Measurements from ENCODE around the gene DNAJC1. TPM values are rescaled to one million over a fixed set of nuclear protein-coding genes. Genes with fewer than 3 reads are reported as not detected.
"Not testable (repeated sequence)": the region's sequence is repeated elsewhere in the genome, so short reads cannot be mapped to it uniquely, and the experiment has no call there.

The DNAJC1 gene
- total RNA-seq, 1 donor from 2014 or later = 40.4 TPM

DNA sequence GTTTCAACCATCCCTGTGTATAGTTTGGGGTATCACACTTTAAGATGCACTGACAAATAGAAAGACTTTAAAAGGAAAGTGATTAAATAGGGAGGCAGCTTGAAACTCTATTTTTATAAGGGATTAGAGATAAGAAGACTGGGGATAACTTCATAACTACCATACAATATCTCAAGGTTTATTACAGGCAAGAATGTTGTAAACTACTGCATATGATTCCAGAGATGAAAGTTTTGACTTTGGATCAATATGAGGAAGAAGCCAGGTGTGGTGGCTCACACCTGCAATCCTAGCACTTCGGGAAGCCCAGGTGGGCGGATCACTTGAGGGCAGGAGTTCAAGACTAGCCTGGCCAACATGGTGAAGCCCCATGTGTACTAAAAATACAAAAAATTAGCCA, 96.1 kb downstream of the DNAJC1 start:
- DNase-seq (ENCODE audit: low spot score) = no peak

DNA sequence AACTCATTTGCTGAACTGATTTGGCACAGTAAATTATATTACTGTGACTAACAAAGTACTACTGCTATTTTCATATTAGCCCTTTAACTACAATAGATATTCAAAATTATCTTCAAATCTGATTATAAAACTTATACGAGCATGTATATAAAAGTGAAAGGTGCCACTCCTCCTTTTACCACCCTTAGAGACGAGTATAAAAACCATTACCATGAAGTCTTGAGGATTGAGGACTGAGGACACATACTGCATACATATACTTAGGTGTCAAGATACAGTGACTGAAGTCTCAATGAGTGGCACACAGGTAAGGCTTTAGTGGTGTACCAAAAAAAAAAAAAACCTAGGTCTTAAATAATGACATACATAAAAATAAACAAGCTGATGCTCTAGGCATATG, 98.6 kb downstream of the DNAJC1 start:
- no peak for DNase-seq (ENCODE audit: low spot score)

- DNase-seq (ENCODE audit: low spot score) = no peak
Measured at GRCh38 chr10:21899736-21900135, 103.8 kb downstream of the DNAJC1 start.

DNA sequence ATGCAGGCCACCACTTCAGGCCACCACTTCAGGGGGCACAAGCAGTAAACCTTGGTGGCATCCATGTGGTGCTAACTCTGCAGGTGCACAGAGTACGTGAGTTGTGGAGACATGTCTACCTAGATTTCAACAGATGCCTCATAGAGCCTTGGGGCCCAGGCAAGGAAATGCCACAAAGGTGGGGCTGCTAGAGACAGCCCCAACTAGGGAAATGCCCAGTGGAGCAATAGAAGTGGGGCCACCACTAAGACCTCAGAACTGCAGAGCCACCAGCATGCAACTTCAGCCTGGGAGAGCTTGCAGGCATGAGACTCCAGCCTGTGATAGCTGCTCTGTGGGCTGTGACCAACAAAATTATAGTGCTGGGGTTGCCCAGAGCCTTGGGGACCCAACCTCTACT, 107.6 kb downstream of the DNAJC1 start:
- no peak for DNase-seq (ENCODE audit: low spot score)

GRCh38 chr10:21894648-21895342, 108.7 kb downstream of the DNAJC1 start:
- no peak for DNase-seq (ENCODE audit: low spot score)

- DNase-seq (ENCODE audit: low spot score) = no peak
Measured at GRCh38 chr10:21891439-21891838, 112.1 kb downstream of the DNAJC1 start.

GRCh38 chr10:21889477-21890275, 113.9 kb downstream of the DNAJC1 start:
- DNase-seq (ENCODE audit: low spot score) = no peak

- DNase-seq (ENCODE audit: low spot score) = no peak
Measured at GRCh38 chr10:21888959-21889358, 114.6 kb downstream of the DNAJC1 start.

GRCh38 chr10:21885940-21886339, 117.6 kb downstream of the DNAJC1 start:
- DNase-seq (ENCODE audit: low spot score) = no peak

- DNase-seq (ENCODE audit: low spot score) = no peak
Measured at GRCh38 chr10:21873198-21873597, 130.3 kb downstream of the DNAJC1 start.

- not testable (repeated sequence) for DNase-seq (ENCODE audit: low spot score)
Measured at GRCh38 chr10:21872771-21873170, 130.8 kb downstream of the DNAJC1 start.

DNA sequence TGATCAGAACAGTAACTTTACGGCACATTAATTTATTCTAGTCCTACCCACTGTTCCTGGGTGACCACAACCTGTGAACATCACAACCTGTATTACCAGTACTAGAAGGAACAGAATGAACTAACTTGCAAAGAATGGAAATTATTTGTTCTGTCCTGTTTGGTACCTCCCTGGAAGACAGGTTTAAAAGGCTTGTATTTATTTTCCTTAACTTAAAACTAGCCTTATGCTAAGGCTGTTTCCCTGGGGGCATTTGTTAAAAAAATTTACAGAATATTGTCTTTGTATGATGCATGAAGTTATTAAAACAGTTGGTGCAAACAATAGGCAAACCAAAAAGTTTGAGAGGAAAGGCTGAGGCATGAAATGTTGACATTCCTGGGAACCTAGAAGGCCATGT, 132.7 kb downstream of the DNAJC1 start:
- no peak for DNase-seq (ENCODE audit: low spot score)

- not testable (repeated sequence) for DNase-seq (ENCODE audit: low spot score)
Measured at GRCh38 chr10:21869087-21869486, 134.4 kb downstream of the DNAJC1 start.

DNA sequence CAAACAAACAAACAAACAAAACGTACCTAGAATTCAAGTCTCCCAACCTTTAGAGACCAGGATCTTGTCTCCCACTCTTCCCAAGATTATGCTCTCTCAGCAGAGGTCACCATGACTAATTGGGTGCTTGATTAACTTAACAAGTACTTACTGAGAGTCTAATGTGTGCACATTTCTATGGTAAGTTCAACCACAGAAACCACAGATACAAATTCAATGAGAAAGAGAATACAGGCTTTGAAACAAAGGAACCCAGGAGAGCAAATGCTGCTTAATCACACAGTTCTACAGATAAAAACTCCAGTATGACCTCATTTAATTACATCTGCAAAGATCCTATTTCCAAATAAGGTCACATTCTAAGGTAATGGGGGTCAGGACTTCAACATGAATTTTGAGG, 142.8 kb downstream of the DNAJC1 start:
- no peak for DNase-seq (ENCODE audit: low spot score)

GRCh38 chr10:21858455-21858854, 145.1 kb downstream of the DNAJC1 start:
- no peak for DNase-seq (ENCODE audit: low spot score)

- no peak for DNase-seq (ENCODE audit: low spot score)
Measured at GRCh38 chr10:21849607-21850006, 153.9 kb downstream of the DNAJC1 start.

GRCh38 chr10:21843645-21844044, 159.9 kb downstream of the DNAJC1 start:
- DNase-seq (ENCODE audit: low spot score) = no peak

- DNase-seq (ENCODE audit: low spot score) = not testable (repeated sequence)
Measured at GRCh38 chr10:21841273-21841672, 162.3 kb downstream of the DNAJC1 start.

GRCh38 chr10:21837487-21837886, 166.0 kb downstream of the DNAJC1 start:
- DNase-seq (ENCODE audit: low spot score) = not testable (repeated sequence)

DNA sequence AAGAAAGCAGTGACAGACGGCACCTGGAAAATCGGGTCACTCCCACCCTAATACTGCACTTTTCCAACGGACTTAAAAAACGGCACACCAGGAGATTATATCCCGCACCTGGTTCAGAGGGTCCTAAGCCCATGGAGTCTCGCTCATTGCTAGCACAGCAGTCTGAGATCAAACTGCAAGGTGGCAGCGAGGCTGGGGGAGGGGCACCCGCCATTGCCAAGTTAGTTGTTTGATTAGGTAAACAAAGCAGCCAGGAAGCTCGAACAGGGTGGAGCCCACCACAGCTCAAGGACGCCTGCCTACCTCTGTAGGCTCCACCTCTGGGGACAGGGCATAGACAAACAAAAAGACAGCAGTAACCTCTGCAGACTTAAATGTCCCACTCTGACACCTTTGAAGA, 169.0 kb downstream of the DNAJC1 start:
- not testable (repeated sequence) for DNase-seq (ENCODE audit: low spot score)

GRCh38 chr10:21832821-21833130, 170.8 kb downstream of the DNAJC1 start:
- no peak for DNase-seq (ENCODE audit: low spot score)

DNA sequence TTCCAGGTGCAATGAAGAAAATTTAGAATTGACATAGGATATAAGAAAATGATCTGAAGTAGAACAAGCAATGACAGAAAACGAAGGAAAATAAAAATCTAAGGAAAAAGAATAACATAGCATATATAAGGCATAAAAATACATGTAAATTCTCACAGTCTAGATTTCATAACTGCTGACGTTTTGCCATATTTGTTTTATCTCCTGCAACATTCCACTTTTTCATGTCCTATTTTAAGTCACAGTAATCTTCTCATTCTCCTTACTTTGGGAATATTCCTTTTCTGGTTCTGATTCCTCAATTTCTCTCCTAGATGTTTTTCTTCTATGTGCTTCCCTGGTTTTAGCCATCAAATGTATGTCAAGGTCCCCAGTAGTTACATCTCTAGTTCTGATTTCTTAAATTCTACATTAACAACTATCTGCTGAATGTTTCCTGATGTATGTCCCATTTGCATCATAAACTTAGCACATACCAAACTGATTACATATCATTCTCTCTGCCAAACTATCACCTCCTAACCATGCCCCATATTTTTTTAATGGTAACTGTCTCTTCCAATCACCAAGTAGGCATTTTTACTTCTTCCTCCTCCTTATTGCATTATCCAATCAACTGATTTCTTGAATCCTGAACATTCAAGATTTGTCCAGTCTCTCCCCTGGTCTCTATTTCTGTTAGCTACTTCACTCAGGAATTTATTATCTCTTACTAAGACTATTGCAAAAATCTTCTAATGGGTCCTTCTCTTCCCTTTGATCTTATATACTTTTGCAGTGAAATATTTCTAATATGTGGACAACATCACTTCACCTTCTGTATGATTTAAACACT, 171.3 kb downstream of the DNAJC1 start:
- DNase-seq (ENCODE audit: low spot score) = no peak

- DNase-seq (ENCODE audit: low spot score) = no peak
Measured at GRCh38 chr10:21830037-21830436, 173.5 kb downstream of the DNAJC1 start.
